HG03135 (cell line): ENCODE results near the gene CD72.
"Not testable (repeated sequence)": the region's sequence is repeated elsewhere in the genome, so short reads cannot be mapped to it uniquely, and the experiment has no call there.

Source experiments
- ATAC-seq: cut with Tn5 transposase; IDR thresholded peaks from one replicate; pipeline ENCODE4 v1.9.1; 2021; ENCODE audit warnings: mild to moderate bottlenecking, moderate library complexity; ENCODE audit not compliant: unreplicated experiment

The CD72 gene

GRCh38 chr9:35616681-35617459 lies 1.3 kb downstream of the CD72 start:
- no peak for ATAC-seq

GRCh38 chr9:35615981-35616680 lies 2.1 kb downstream of the CD72 start:
- ATAC-seq = no peak

- no peak for ATAC-seq
Observed at GRCh38 chr9:35612843-35613242, 5.4 kb downstream of the CD72 start.

GRCh38 chr9:35612066-35612465 lies 6.1 kb downstream of the CD72 start:
- ATAC-seq = not testable (repeated sequence)

- ATAC-seq = no peak
Observed at GRCh38 chr9:35611230-35611797, 6.9 kb downstream of the CD72 start.

GRCh38 chr9:35609820-35610163 lies 8.4 kb downstream of the CD72 start:
- ATAC-seq = no peak

GRCh38 chr9:35609001-35609819 lies 9.0 kb downstream of the CD72 start:
- ATAC-seq = no peak

GRCh38 chr9:35608221-35608620 lies 10.0 kb downstream of the CD72 start:
- no peak for ATAC-seq

- ATAC-seq = no peak
Observed at GRCh38 chr9:35606726-35607125, 11.5 kb downstream of the CD72 start.

GRCh38 chr9:35606138-35606504 lies 12.1 kb downstream of the CD72 start:
- no peak for ATAC-seq

- peak; percentile 8 for ATAC-seq
Observed at GRCh38 chr9:35605351-35606137, 12.7 kb downstream of the CD72 start.

GRCh38 chr9:35604578-35605350 lies 13.4 kb downstream of the CD72 start, which contains the start of gene TESK1:
TSS of gene TESK1 (plus strand) at chr9:35605262. CDS start at chr9:35605620, 358 bp downstream.
- peak; percentile 50 for ATAC-seq

- ATAC-seq = peak; percentile 83
Observed at GRCh38 chr9:35603986-35604577, 14.1 kb downstream of the CD72 start.

GRCh38 chr9:35603506-35603985 lies 14.7 kb downstream of the CD72 start:
- ATAC-seq = no peak

GRCh38 chr9:35599763-35600604 lies 18.2 kb downstream of the CD72 start:
- ATAC-seq = no peak

- no peak for ATAC-seq
Observed at GRCh38 chr9:35598866-35599590, 19.2 kb downstream of the CD72 start.

GRCh38 chr9:35596907-35597306 lies 21.3 kb downstream of the CD72 start:
- not testable (repeated sequence) for ATAC-seq

- no peak for ATAC-seq
Observed at GRCh38 chr9:35594471-35594870, 23.7 kb downstream of the CD72 start.
